Smooth muscle cell of trachea (primary cell): ENCODE measurements around the gene VPS11. TPM values are rescaled to one million over a fixed set of nuclear protein-coding genes. Genes with fewer than 3 reads are reported as not detected.

Source experiments
- total RNA-seq: library from RNA; depleted of rRNA; stranded (reverse); fragments of >200 nt; gene quantifications from 2 replicates; pipeline ENCODE4 v1.2.1, GENCODE V29; 2014

Gene VPS11
- total RNA-seq = 31.4 and 42.3 TPM in 2 replicates

DNA sequence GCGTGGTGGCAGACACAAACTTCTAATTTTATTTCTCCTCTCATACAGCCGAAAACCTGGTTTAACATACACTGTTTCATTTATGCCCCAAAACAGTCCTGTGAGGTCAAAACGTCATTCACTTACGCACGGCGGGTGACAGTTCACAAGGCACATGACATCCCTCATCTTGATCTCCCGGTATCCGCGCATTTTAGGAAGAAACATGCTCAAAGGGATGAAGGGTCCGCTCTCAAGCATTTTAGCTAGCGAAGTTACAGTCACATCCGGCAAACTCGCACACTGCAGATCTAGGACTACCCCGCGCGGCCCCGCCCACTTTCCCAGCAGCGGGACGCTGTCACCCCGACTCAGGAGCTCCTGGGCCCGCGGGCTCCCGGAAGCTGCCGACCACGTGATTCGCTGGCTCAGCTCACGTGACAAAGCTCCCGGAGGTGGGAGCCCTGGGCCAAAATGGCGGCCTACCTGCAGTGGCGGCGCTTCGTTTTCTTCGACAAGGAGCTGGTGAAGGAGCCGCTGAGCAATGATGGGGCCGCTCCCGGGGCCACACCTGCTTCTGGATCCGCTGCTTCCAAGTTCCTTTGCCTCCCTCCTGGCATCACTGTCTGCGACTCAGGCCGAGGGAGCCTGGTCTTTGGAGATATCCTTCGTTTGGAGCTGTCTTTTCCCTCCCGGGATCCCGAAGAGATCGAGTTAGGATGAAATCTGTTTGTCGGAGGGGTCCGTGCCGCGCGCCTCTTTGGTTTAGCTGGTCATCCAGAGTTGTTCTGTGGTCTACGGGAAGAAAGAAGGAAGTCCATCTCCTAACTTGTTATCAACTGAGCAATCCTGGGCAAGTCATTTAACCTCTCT, at the start of gene VPS11:
VPS11 (plus strand) TSS at position 448 of the 852 bp plus-strand sequence; CDS start at position 454, 6 bp downstream.

DNA sequence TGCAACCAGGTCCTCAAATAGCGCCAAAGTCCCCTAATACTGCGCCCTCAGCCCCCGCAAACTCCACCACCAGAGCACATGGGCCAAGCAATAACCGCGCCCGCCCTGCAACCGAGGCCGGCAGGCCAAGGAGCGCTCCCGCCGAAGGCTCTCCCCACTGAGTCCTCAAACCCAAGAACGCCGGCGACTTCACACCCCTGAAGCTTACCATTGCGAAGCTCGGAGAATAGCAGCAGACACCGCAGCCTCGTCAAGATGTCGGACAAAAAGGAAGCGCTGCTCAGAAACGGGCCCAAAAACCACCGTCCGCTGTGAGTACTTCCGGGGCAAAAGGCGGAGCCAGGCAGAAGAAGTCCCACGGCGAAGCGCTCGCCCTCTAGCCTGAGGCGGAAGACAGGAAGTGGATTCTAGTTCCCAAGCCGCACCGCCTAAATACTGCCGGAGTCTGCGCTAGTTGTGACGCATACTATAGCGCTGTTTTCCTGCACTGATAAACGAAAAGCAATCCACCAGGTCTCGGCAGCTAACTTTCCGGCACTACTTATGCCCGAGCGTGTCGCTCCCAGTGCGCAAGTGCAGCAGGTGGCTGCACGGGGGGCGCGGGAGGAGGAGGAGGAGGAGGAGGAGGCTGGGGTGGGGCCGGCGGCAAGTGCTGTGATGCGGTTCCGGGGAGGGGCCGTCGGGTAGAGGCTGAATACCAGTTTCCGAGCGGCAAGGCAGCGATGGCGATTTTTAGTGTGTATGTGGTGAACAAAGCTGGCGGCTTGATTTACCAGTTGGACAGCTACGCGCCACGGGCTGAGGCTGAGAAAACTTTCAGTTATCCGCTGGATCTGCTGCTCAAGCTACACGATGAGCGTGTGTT, 49.3 kb upstream of the VPS11 start, which contains the start of the genes RPS25 and TRAPPC4:
RPS25 (minus strand) TSS at position 270 of the 865 bp plus-strand sequence; CDS start at position 211, 59 bp downstream.
TRAPPC4 (plus strand) TSS at position 693 of the 865 bp plus-strand sequence; CDS start at position 723, 30 bp downstream.

DNA sequence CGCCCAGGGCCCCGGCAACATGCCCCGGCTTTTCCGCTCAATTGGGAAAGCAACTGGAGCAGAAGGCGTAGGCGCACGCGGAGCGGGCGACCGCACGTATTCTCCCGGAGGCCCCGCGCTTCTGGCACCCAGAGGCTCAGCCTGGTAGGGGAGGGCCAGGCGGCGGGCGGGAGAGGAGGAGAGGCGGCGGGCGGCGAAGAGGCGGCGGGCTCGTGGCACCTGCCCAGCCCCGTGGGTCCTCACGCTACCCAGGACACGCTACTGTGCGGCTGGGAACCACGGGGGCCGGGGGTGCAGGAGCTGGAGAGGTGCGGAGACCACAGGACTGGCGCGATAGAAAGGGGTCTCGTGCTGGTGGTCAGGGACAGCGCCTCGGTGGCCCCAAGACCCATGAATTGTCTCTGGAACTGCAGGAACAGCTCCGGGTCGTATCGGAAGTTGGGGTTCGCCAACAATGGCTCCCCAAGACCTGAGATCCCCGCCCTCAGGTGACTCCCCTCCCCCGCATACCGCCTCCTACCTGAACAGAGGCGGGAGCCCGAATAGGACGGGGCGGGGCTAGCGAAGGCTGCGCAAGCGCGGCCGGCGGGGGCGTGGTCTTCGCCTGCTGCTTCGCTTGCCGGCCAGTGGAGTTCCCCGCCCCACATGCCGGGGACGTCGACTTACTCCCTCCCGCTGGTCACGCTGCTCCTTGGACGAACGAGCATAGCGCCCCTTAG, 37.1 kb upstream of the VPS11 start, which contains the start of gene SLC37A4:
SLC37A4 (minus strand) TSS at position 549 of the 719 bp plus-strand sequence.

DNA sequence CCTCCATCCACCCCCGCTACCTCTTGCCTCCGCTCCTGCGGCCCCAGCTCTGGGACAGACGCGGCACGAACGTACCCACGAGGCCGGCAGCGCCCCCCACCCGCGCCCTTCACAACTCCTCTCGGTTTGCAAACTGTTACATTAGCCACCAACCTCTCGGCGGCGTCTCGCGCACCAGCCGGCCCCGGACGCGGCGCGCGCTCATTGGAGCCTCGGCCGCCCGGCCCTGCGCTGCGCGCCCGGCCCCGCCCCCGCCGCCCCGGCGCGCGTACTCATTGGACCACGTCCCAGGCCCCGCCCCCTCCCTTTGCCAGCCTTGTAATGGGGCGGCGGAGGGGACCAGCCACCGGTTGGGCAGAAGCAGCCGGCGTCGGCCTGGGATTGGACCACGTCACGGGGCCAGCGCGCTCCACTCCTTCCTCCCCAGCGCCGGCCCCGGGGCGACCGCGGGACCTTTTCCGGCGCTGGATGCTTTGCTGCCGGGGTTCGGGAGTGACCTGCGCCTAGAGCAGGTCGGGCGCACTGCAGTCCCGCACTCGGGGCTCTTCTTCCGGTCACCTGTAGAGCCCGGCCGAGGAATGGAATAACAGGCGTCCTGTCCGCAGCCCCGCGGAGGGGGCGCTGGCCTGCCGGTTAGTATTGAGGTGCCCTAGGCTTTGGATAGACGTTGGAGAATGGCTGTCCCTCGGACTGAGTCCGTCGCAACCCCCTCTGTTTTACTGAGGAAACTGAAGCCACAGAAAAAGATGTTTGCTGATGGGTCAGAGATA, 10.4 kb upstream of the VPS11 start, which contains the start of gene HYOU1:
HYOU1 (minus strand) TSS at position 206 of the 770 bp plus-strand sequence. CDS start 1,045 bp downstream, outside the sequence.

DNA sequence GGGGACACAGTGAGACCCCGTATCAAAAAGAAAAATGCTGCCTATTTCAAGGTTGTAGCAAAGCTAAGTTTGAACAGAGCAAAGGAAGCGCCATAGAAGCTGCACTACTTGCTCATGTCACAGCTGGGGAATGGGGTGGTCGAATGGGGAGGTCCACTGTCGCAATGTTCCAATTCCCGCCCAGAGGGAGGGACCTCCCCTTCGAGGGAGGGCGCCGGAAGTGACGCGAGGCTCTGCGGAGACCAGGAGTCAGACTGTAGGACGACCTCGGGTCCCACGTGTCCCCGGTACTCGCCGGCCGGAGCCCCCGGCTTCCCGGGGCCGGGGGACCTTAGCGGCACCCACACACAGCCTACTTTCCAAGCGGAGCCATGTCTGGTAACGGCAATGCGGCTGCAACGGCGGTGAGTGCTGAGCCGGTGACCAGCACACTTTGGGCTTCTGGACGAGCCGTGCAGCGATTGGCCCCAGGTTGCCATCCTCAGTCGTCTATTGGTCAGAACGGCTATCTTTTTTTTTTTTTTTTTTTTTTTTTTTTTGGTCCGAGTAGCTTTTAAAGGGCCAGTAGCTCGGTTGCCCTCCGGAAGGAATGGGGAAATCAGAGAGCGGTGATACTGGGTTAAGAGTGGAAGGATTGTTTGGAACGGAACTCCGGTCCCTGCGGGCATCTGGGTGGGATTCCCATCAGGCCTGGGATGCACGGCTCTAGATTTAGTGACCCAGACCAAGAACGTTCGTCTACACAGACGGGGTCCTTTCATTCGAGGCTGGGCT, 17.2 kb downstream of the VPS11 start, which contains the start of gene HMBS:
HMBS (plus strand) TSS at position 219 of the 774 bp plus-strand sequence; CDS start at position 372, 153 bp downstream.

DNA sequence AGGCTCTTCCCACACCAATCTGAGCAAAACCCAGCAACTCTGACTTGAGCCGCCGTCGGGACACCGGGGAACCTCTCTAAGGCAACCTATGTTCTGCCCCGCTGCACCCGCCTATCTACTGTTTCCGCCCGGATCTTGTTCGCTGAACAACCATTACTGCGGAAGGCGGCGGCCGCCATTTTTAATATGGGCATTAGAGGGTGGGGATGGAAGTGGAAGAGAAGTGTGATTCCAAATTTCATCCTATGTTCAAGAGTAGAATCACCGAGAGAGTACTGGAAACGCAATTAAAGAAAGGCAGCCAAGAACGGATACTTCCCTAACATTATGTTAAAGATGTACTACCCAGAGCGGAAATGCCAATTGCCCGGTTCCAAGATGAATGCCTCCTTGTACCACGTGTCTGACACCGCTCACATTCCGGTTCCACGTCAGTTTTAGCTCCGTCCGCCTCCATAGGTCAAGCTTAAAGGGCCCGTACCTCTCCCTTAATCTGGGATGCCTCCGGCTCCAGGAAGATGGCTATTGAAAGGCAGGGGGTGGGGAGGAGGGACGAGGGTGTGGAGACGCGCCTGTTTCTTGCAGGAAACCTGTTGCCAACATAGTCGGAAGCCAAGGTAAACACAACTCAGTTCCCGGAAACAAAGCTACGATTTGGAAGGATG, 34.3 kb downstream of the VPS11 start, which contains the start of gene DPAGT1:
DPAGT1 (minus strand) TSS at position 95 of the 665 bp plus-strand sequence. CDS start 198 bp downstream, outside the sequence.

DNA sequence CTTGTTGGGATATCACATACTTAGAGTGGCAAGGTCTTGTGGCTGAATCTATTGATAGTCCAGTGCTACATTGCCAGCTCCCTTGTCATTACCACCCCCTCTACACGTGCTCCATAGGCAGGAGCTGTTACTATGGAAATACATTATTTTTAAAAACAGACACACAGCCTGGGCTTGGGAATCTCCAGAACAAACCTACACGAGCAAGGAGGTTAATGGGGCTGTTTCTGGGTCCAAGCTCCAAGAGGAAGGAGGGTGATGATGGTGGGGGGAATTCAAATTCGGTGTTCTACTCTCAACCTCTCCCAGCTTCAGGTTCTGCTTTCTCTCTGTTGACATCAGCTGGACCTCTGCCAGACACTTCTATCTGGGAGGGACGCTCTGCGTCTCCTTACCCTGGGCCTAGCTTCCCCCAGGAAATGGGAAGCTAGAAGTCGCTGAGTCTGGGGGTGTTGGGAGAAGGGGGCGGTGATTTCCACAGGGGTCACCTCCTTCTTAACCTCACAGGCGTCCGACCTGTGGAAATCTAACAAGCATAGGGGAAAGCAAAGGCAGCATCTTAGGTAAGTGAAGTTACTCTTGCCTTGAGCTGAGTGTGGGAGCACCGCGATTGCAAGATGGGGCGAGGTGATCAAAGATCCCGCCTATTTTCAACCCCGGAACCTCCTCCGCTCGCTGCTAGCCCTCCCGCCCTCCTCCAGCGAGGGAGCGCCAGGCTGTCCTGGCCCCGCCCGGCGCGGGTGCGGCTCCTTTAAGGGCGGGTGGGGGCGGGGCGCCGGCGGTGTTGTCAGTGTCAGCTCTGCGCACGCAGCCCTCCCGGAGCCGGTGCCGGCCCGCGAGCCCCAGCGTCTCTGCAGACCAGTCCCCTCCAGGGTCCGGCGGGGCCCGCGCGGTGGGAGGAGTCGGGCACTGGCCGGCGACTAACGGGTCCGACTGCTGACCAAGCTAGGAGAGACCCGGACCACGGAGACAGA, 39.2 kb downstream of the VPS11 start, which contains the start of gene C2CD2L:
C2CD2L (plus strand) TSS at position 781 of the 974 bp plus-strand sequence. CDS start 398 bp downstream, outside the sequence.

DNA sequence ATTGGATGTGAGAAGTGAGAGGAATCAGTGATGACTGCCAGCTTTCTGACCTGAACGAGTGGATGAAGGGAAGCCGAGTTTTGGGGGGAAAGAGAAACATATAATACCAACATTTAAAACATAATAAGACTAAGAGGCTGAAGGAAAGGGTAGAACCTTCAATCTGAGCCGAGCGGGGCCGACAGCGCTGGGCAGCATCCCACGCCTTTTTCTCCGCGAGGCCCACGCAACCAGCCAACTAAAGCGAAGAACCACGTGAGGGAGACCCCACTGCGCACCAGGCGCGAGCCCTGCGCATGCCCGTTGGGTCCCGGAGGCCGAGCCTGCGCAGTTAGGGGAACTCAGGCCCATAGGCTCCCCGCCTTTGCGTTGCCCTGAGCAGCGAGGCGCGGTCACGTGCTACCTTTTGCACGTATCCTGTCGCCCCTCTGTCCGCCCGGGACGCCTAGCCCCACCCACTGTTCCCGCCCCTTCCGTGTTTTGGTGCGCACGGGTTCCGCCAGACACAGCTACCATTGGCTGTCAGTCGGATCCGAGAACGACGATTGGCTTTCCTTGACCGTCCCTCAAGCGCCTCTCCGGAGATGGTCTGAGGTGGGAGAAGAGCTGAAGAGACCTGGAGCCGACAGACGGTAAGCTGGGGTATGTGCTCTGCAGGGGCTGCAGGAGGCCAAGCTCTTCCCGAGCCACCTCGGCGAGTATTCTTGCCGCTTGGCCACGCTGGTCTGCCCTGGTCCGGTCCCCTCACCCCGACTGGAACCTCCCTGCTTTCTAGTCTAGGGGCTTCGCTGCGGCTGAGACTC, 53.6 kb downstream of the VPS11 start, which contains the start of gene HINFP:
HINFP (plus strand) TSS at position 573 of the 803 bp plus-strand sequence. CDS start 5,365 bp downstream, outside the sequence.

Other genes starting within 250 kb of the VPS11 start
- under 0.01 TPM in 1 of 2 replicates, not detected in the other for gene CXCR5, start 183.9 kb upstream of the VPS11 start, total RNA-seq
- gene BCL9L, start 141.9 kb upstream of the VPS11 start, total RNA-seq = 22.7 and 49.0 TPM in 2 replicates
- gene UPK2, start 111.5 kb upstream of the VPS11 start, total RNA-seq = not detected in 2 replicates
- gene FOXR1, start 96.1 kb upstream of the VPS11 start, total RNA-seq = not detected in 2 replicates
- gene CENATAC, start 69.7 kb upstream of the VPS11 start, total RNA-seq = 24.8 and 31.9 TPM in 2 replicates
- 737 and 1,241 TPM in 2 replicates for gene RPS25, start 49.5 kb upstream of the VPS11 start, total RNA-seq
- 76.4 and 101 TPM in 2 replicates for gene TRAPPC4, start 49.1 kb upstream of the VPS11 start, total RNA-seq
- gene SLC37A4, start 36.9 kb upstream of the VPS11 start, total RNA-seq = 8.9 and 12.8 TPM in 2 replicates
- 69.6 and 77.7 TPM in 2 replicates for gene HYOU1, start 10.6 kb upstream of the VPS11 start, total RNA-seq
- gene HMBS, start 17.1 kb downstream of the VPS11 start, total RNA-seq = 8.9 and 10.3 TPM in 2 replicates
- gene DPAGT1, start 34.0 kb downstream of the VPS11 start, total RNA-seq = 19.3 and 23.3 TPM in 2 replicates
- 1.9 and 4.0 TPM in 2 replicates for gene C2CD2L, start 39.5 kb downstream of the VPS11 start, total RNA-seq
- gene HINFP, start 53.8 kb downstream of the VPS11 start, total RNA-seq = 14.4 and 18.5 TPM in 2 replicates
- gene ABCG4, start 81.2 kb downstream of the VPS11 start, total RNA-seq = under 0.01 and 0.17 TPM in 2 replicates
- 20.8 and 29.9 TPM in 2 replicates for gene NLRX1, start 100.9 kb downstream of the VPS11 start, total RNA-seq
- not detected in 2 replicates for gene NHERF4, start 117.7 kb downstream of the VPS11 start, total RNA-seq
- 9.6 and 11.5 TPM in 2 replicates for gene CBL, start 138.5 kb downstream of the VPS11 start, total RNA-seq
- gene MCAM, start 249.3 kb downstream of the VPS11 start, total RNA-seq = 2.3 and 9.7 TPM in 2 replicates